Endodermal cell (in vitro differentiated cells): ENCODE data around the gene PRDM2. TPM values are rescaled to one million over a fixed set of nuclear protein-coding genes. Genes with fewer than 3 reads are reported as not detected.
A peak's percentile ranks its signal among the peaks of the same experiment; 100 is the strongest.

Source experiments
- DNase-seq: peaks from one replicate; pipeline ENCODE4 v3.0.0-alpha.2; 2017
- H3K27ac ChIP-seq: 2 replicates; pipeline ENCODE4 v1.5.1; 2013; ENCODE audit warnings: mild to moderate bottlenecking, low read depth, low read length, moderate library complexity
- H3K27me3 ChIP-seq: 2 replicates; pipeline ENCODE4 v1.6.1; 2013; ENCODE audit warnings: mild to moderate bottlenecking, low read length, moderate library complexity; ENCODE audit not compliant: insufficient read depth, control insufficient read depth, poor library complexity, severe bottlenecking
- H3K36me3 ChIP-seq: 2 replicates; pipeline ENCODE4 v1.7.0; 2013; ENCODE audit warnings: mild to moderate bottlenecking, low read length, moderate library complexity; ENCODE audit not compliant: control insufficient read depth, insufficient read depth
- H3K4me1 ChIP-seq: one replicate; pipeline ENCODE4 v1.7.0; 2013; ENCODE audit warnings: low read length; ENCODE audit not compliant: control insufficient read depth, insufficient read depth
- H3K4me3 ChIP-seq: 2 replicates; pipeline ENCODE4 v1.5.1; 2013; ENCODE audit warnings: mild to moderate bottlenecking, low read length, moderate library complexity
- H3K9ac ChIP-seq: 2 replicates; pipeline ENCODE4 v1.6.1; 2013; ENCODE audit warnings: mild to moderate bottlenecking, low read length, moderate library complexity; ENCODE audit not compliant: poor library complexity, severe bottlenecking; ENCODE audit errors: extremely low read depth
- H3K9me3 ChIP-seq: 2 replicates; pipeline ENCODE4 v1.6.1; 2013; ENCODE audit warnings: mild to moderate bottlenecking, low read length, moderate library complexity; ENCODE audit not compliant: control insufficient read depth
- H3K27ac Mint-ChIP-seq: 2 replicates; pipeline ENCODE4 v1.8.0; 2020; ENCODE audit warnings: mixed read lengths
- H3K27me3 Mint-ChIP-seq: 2 replicates; pipeline ENCODE4 v1.8.0; 2021; ENCODE audit warnings: mild to moderate bottlenecking, mixed read lengths; ENCODE audit not compliant: insufficient read depth
- H3K36me3 Mint-ChIP-seq: 2 replicates; pipeline ENCODE4 v1.8.0; 2020; ENCODE audit warnings: low read depth, mixed read lengths
- H3K4me1 Mint-ChIP-seq: 2 replicates; pipeline ENCODE4 v1.8.0; 2020; ENCODE audit warnings: mixed read lengths
- H3K4me3 Mint-ChIP-seq: 2 replicates; pipeline ENCODE4 v1.8.0; 2020; ENCODE audit warnings: mild to moderate bottlenecking, moderate library complexity, mixed read lengths
- H3K9me3 Mint-ChIP-seq: 2 replicates; pipeline ENCODE4 v1.8.0; 2020; ENCODE audit warnings: mild to moderate bottlenecking, mixed read lengths
- WGBS, 2 experiments: methylation state at CpG; one replicate each; pipeline versions ENCODE4 v1.1.5 to v1.1.7; 2013; ENCODE audit warnings: missing lambda C conversion rate in 2 of 2, mixed read lengths in 1 of 2; ENCODE audit not compliant: insufficient coverage in 1 of 2, insufficient read length in 1 of 2; 5-methylcytosine and 5-hydroxymethylcytosine counted together
- total RNA-seq, 2 donors: library from RNA; stranded (reverse); fragmentation: NEBNext Ultra II Directional in 1 of 2; extraction: Animal tissue kit (Norgen Biotek cat#: 25700) in 1 of 2; gene quantifications; 2 replicates in 1 of 2; 3 replicates in 1 of 2; pipeline ENCODE4 v1.2.1, GENCODE V29; 2021
- TF ChIP-seq, protein P1 (sequence below): fragments of 200-600 bp; sonication (generic); conservative IDR thresholded peaks from 2 replicates; pipeline ENCODE4 v1.5.0; 2021; ENCODE audit warnings: antibody characterized with exemption, mild to moderate bottlenecking

Gene PRDM2
- total RNA-seq, 2 donors from 2014 or later = 29.4 to 35.4 TPM

DNA sequence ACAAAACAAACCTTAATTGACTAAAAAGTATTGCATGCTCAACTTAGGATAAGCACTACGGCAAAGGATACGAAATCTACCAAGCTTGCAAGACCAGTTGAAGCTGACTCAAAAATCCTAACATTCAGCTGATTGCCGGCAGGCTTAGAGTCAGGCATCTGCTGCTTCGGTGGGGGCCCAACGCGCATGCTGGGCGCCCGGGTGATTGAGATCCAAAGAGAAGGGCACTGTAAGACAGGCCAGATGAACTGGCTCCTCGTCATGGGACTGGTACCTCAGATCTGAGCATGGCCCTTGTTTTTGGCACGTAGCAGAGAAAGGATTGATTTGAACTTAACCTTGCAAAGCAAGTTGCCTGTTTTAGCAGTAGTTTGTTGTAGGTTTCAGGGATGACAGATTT is 86.6 kb downstream of the PRDM2 start:
- Histone ChIP-seq H3K4me3 (no peak overlapping the region), H3K4me1 (peaks cover 3% of the 10 kb centered on the region), H3K9me3 (no peaks in the 10 kb centered on the region), H3K36me3 (peaks cover 16% of the 10 kb centered on the region), H3K27ac (no peak overlapping the region), H3K9ac (no peak overlapping the region), H3K27me3 (no peaks in the 10 kb centered on the region)
- 94 to 97% methylated on average over 9 to 10 of the region's 10 CpGs for WGBS, 2 experiments
- H3K4me3 Mint-ChIP-seq = no peak overlapping the region
- H3K27ac Mint-ChIP-seq = no peak overlapping the region
- no peak for DNase-seq
- TF ChIP-seq, protein P1, sequence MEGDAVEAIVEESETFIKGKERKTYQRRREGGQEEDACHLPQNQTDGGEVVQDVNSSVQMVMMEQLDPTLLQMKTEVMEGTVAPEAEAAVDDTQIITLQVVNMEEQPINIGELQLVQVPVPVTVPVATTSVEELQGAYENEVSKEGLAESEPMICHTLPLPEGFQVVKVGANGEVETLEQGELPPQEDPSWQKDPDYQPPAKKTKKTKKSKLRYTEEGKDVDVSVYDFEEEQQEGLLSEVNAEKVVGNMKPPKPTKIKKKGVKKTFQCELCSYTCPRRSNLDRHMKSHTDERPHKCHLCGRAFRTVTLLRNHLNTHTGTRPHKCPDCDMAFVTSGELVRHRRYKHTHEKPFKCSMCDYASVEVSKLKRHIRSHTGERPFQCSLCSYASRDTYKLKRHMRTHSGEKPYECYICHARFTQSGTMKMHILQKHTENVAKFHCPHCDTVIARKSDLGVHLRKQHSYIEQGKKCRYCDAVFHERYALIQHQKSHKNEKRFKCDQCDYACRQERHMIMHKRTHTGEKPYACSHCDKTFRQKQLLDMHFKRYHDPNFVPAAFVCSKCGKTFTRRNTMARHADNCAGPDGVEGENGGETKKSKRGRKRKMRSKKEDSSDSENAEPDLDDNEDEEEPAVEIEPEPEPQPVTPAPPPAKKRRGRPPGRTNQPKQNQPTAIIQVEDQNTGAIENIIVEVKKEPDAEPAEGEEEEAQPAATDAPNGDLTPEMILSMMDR = no peak
- peaks cover 20% of the 10 kb centered on the region for H3K36me3 Mint-ChIP-seq
- H3K9me3 Mint-ChIP-seq = no peaks in the 10 kb centered on the region
- H3K27me3 Mint-ChIP-seq = no peaks in the 10 kb centered on the region
- H3K4me1 Mint-ChIP-seq = peaks cover 35% of the 10 kb centered on the region

- Histone ChIP-seq H3K4me3 (no peak overlapping the region), H3K27me3 (no peaks in the 10 kb centered on the region), H3K36me3 (peaks cover 19% of the 10 kb centered on the region), H3K9me3 (no peaks in the 10 kb centered on the region), H3K27ac (no peak overlapping the region), H3K9ac (no peak overlapping the region), H3K4me1 (peaks cover 3% of the 10 kb centered on the region)
- 92 to 94% methylated on average over 5 to 6 of the region's 6 CpGs for WGBS, 2 experiments
- Mint-ChIP-seq H3K4me3 (no peak overlapping the region), H3K9me3 (no peaks in the 10 kb centered on the region), H3K36me3 (peaks cover 5% of the 10 kb centered on the region), H3K27ac (no peak overlapping the region), H3K27me3 (no peaks in the 10 kb centered on the region), H3K4me1 (peaks cover 14% of the 10 kb centered on the region)
- no peak for DNase-seq
- TF ChIP-seq, protein P1 = peak; percentile 58
Measured at GRCh38 chr1:13788795-13789194, 88.8 kb downstream of the PRDM2 start.

- 86 to 88% methylated on average over 8 to 13 of the region's 13 CpGs for WGBS, 2 experiments
Measured at GRCh38 chr1:13790290-13791030, 90.5 kb downstream of the PRDM2 start.

More at GRCh38 chr1:13790290-13791030, 90.5 kb downstream of the PRDM2 start:
- Histone ChIP-seq H3K9ac (no peak overlapping the region), H3K4me3 (no peak overlapping the region), H3K27ac (no peak overlapping the region), H3K36me3 (peaks cover 12% of the 10 kb centered on the region), H3K27me3 (no peaks in the 10 kb centered on the region), H3K9me3 (no peaks in the 10 kb centered on the region), H3K4me1 (no peaks in the 10 kb centered on the region)
- Mint-ChIP-seq H3K9me3 (no peaks in the 10 kb centered on the region), H3K4me1 (no peaks in the 10 kb centered on the region), H3K36me3 (peaks cover 11% of the 10 kb centered on the region), H3K27me3 (no peaks in the 10 kb centered on the region), H3K4me3 (no peak overlapping the region), H3K27ac (peak overlapping the region; percentile 7)
- TF ChIP-seq, protein P1 = no peak
- no peak for DNase-seq
